ENCODE measurements around the gene SUGCT.

Gene SUGCT

DNA sequence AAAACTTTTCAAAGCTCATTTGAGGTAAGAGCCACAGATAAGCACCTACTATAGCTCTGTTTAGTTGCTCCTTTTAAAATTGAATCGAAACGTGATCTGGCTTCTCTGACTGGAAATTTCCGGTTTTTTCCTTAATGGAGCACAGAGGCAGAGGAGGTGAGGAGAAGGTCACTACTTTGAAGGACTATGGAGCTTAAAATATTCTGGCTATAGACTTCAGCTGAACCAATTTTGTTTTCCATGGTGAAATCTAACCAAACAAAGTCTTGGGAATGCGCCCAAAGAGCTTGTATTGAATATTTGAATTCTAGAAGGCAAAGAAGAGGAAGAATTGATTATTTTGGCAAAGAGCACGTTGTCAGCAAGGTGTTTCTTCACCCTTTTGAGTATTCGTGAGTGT lies 711.1 kb downstream of the SUGCT start:
- no peak for DNase-seq

DNA sequence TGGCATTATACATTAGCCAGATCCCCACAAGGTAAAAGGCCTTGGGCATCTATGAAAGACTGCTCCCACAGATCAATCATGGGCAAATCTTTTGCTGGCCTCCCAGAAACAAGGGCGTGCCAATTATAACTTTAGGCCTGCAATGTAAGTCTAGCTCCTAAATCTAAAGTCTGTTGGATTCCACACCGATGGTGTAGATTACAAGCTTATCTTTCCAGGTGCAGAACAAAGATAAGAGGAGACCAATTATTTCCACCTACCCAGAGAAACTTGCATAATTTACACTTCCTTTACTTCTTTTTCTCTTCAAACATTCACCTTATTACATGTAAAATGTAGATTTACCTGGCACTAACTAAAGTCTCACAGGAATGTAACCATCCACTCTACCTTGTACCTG lies 713.1 kb downstream of the SUGCT start:
- no peak for DNase-seq

DNA sequence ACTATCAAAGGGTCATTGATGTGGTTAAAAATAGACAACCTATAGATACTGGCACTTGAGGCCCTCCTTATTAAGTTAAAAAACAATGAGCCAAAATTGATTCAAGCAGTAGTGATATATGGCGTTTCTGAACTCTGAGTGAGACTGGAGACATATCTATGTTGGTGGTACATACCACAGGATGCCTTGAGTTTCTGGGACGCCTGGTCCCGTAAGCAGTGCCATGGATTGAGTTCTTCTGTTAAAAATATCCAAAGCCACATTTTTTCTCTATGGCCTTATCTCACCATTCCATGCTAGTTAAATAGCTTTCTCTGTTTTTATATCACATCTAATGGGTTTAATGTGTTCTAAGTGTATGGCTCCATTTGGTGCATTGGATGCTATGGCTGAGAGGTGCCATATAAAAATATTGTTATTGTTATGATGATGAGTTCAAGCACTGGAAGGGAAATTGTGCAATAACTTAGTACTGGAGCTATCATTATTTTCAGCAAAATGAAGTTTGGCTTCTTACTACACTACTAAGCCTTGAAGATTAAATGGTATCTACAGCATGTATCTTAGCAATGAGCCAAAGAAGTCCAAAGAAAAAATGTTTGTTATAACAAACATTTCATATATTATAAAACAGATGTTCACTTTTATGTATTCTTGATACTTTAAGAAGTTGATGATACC lies 713.9 kb downstream of the SUGCT start:
- no peak for DNase-seq

DNA sequence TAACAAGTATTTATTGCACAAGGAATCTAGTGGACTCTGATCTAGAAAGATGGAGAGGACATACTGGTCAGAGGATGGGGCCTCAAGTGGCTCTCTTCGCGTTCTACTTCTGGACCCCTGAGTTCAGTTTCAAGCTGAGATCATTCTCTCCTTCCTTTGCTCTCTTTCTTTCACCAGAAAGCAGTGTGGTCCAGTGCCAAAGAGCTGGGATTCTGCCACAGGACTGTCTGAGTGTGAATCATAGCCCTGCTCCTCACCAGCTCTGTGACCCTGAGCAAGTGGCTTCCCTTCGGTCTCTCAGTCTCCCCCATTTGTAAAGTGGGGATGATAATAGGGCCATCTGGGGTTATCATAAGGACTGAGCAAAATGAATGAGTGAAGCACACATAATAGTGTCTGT lies 715.2 kb downstream of the SUGCT start:
- no peak for DNase-seq

DNA sequence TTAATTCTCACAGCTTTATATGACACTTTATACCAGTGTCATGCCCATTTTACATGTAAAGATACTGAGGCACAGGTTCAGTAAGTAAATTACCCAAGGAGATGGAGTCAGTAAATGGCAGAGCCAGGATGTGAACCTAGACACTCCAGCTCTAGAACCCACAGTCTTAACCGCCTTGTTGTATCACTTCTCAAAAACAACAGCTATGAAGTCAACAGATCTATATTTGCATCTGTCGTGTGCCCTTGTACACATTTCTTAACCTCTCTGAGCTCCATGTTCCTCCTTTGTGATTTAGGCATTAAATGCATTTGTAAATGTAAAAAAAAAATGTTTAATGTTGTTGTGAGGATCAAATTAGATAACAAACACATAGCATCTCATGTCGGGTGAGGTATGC lies 716.2 kb downstream of the SUGCT start:
- no peak for DNase-seq

DNA sequence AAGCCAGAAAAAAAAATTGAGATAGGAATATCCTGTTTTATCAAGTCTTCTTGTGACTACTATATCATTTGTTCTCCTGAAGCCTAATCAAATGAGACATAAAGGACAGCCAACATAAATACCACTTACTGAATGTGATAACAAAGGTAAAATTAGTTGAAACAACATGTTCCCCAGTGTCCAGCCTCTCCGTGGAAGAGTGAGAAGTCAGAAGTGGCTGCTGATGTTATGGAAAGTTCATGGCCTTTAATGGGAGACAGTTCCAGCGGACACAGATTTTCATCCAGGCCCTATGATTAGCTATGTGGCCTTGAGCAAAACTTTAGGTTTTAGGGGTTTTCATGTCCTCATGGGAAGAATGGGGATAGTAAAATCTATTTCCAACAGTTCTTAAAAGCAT lies 724.3 kb downstream of the SUGCT start:
- no peak for DNase-seq

DNA sequence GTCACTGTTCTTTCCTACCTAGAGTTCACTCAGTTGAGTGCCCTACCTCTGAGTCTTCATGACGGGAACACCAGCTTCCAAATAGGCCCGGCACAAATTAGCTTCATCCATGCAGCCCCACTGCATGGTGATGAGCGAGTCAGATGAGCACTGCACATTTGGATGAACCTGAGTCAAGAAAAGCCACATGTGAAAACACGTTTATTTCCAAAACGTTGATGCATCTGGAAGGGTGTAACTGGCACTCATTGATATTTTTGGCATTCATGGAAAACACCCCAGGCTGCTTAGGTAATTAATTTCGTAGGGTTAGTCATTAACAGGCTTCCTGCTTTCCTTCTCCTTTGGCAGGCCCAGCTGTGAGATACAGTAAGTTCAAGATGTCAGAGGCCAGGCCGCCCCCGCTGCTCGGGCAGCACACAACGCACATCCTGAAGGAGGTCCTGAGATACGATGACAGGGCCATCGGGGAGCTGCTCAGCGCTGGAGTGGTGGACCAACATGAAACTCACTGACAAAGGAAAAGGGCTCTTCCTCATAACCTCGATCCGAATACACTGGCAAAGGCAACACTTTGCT lies 725.2 kb downstream of the SUGCT start:
- DNase-seq = no peak

DNA sequence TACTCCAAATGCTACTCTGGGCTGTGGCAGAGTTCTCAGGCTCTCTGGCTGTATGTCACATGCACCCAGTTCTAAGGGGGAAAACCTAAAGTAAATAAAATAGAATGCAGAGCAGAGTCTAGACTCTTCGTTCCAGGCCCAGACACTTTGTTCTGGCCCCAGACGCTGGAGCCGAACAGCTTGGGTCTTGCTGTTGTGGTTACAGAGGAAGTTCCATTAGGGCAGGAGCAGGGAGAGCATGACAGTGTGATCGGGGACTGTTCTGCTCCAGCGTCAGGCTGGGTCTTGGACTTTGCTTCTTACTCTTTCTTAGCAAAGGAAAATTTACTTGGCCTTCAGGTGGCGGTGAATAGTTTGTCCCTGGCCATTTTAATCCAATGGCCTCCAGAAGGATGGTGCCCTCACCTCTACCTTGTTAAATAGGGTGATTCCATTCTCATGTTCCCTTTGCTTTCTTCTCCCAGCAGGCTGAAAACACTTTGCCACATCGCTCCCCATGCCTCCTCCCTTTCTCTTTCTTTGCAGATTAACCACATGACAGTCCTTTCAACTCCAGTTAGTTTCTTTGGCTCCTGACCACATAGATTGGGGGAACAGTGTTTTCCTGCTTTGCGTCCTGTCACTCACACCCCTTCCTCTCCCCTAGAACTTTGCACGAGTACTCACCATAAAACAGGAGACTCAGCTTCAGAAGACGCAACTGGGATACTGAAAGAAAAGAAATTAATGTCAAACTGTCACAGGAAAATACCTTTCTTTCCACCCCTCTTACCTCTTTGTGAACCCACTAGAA lies 730.8 kb downstream of the SUGCT start:
- DNase-seq = no peak

DNA sequence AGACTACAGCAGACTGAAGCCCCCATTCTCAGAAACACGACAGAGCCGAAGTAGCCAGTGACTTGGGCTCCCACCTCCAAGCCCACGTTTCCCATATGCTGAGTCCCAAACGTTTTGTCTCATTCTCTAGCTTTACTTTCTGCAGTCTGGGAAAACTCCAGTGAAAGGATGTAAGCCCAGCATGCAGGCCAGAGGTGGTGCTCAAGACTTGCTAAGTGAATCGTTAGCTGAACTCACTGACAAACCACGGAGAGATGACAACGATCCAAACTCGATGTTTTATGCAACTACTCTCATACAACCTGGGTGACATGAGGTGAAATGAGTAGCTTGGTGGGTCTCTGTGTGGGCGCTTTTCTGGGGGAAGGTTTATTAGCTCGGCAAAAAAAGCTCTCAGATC lies 731.8 kb downstream of the SUGCT start:
- no peak for DNase-seq

DNA sequence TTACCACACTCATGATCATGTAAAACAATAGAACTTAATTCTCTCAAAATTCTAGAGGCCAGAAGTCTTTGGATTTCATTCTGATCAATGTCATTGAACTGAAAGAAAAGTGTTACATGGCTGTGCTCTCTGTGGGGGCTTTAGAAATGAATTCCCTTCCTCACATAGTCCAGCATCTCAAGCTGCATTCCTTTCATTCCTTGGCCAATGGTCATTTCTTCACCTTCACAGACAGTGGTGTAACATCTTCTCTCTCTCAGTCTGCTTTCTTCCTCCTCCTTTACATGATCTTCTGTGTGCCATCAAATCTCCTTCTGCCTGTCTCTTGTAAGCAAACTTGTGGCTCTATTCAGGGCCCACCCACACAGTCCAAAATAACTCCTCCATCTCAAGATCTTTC lies 735.3 kb downstream of the SUGCT start:
- DNase-seq = no peak

DNA sequence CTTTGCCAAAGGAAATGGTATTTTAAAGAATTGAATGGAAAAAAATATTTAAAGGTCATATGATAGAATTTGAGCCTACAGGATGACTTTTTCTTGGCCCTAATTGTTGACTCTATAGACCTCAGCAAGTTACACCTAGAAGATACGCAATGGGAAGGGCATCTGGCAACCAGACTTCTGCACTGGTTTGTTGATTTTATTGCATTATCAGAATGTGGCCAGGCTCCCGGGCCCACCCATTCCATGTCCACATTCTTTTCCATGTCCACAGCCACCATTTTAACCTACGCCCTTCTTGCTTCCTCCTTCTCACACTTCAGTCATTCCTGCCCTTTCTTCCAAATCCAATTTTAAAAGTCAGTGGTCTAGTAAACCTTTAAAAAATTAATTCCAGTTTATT lies 738.4 kb downstream of the SUGCT start:
- DNase-seq = no peak

DNA sequence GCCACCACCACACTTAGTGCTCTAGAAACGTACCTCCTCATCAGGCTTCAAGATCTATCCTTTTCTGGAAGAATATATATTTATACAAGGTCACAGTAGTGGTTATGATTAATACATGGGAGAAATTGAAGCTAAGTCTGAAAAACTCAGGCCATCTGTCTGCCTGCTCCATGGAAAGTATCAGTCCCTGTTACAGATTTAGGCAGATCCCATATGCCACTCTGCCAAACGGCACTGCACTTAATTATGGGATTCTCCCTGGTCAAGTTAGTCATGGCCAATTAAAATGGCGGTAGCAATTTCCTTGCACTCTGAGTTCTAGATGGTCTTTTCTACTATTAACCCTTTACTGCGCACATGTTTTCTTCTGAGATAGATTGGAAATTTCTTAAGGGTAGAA lies 740.0 kb downstream of the SUGCT start:
- no peak for DNase-seq

DNA sequence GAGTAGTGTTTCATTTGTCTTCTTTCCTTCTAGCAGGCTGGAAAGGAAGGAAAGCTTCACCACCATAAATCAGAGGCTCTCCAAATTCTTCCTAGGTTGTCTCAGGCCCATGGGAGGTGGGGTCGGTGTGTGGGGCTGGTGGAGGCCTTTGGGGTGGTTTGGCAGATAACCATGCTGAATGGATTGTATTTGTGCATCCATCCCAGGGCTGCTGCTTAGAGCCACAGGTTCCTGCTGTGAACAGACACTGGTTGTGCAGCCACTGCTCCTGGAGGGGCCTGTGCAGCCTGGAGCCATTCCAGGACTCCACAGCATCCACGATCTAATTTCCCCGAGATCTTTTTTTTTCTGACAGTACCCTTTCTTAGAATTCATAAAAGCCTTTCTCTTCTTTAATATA lies 741.8 kb downstream of the SUGCT start:
- DNase-seq = no peak

DNA sequence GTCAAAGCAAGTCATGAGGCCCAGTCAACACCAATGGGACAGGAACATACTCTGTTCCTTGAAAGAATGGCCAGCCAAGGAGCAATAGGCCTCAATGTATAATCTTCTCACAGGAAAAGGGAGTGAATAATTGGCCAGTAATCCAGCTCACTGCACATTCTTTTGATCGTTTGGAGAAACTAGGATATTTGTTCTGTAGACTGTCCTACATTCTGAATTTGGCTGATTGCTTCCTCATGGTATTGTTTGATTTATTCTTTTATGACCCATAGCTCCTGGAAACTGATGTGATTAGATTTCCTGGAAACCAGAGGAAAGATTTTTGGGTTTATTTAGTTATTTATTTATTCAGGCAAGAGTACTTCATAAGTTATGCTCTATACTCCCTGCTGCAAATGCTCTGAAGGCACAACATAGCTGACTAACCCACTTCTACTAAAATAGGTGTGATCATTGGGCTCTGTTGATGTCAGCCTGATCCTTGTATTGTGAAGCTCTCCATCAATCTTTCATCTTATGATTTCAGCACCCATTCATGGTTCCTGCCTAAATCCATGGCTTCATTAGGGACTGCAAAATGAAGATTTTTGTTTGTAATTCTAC lies 745.2 kb downstream of the SUGCT start:
- DNase-seq = no peak

DNA sequence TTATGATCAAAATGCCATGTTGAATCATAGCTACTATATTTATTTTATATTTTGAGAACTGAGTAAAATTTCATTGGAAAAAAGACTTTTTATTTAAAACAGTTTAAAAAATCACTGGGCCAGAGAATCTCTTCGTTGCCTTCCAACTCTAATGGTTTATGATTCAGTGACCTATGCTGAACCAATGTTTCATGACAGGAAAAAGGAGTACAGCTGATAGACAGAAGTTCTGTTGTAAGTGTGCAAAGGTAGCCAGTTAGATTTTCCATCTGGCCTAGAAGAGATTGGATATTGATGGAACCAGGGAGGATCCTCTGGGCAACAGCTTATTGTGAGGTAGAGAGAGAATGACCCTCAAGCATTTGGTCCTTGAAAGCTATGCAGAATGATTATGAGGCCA lies 745.8 kb downstream of the SUGCT start:
- DNase-seq = no peak

DNA sequence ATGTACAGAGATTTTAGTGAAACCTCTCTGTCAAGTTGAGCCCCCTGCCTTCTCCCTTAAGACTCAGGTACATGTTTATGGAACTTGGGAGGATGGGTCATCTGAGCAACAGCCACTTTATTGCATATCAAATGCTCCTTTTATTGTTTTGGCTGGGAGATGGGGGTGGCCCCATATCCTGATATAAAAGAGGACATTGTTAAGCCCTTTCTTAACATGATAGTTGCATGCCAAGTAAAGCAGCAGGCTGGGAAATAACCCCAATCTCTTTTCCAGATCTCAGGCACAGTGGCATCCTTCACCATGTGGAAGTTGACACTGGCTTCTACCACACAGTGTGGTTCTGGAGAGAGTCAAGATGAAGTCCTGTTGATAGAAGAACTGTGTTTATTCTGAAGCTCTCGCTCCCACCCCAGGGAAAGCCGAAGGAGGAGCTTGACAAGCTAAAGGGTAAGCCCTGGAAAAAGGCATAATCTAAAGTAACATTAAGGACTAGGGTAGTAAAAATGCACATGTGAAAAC lies 746.7 kb downstream of the SUGCT start:
- DNase-seq = no peak

DNA sequence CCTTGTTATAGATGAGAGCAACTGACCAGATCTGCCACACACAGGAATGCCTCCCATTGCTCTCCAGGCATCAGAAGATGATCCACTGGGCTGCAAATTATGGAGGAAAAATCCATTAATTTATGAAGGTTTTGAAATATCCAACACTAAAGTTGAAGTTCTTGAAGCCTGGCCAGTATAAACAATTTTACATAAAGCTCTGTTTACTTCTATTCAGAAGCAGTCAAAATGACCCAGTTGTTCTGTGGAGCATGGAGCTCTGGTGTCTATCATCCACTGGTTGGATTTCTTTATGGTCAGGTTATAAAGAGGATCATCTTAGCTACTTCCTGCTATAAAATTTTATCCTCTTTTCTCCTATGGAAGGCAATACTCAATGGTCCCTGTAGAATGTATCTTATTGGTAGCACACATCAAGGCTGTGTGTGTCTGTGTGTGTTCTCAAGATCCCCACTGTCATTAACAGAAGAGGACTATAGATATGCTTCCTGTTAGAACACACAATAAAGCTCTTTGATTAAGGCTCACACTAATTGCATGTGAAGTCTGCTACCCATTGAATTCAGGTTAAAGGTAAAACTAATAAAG lies 747.4 kb downstream of the SUGCT start:
- no peak for DNase-seq

DNA sequence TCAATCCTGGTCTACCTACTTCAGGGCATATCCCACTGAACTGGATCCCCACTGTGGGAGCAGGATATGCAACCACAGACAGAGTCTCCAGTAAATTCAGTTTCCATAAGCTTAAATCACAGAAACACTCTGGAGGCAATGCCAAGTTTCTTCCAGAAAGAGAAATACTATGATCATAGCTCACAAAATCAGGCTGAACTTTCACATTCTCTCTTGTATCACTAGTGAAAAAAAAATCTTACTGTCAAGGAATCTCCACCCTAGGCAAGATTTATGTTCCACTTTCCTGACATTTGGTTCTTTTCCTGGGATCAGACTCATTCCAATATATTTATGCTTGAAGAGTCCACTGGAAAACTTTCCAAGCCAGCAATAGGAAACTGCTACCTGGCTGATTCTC lies 749.0 kb downstream of the SUGCT start:
- DNase-seq = no peak

DNA sequence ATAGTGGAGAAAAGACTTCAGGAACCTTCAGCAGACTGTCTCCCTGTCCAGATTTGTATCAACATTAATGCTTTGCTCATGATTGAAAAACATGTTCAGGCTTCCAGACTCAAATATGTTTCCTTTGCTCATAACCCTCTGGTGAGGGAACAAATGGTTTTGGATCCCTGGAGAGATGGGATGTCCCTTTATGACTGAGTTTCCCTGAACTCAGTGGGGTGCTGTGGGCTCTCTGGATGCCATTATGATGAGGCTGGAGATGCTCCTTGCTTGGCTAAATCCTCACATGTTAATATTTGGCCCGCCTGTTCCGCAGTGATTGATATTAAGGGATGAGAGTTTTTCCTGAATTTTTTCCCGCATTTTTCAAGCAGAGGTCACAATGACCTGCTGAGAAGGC lies 749.4 kb downstream of the SUGCT start:
- no peak for DNase-seq

DNA sequence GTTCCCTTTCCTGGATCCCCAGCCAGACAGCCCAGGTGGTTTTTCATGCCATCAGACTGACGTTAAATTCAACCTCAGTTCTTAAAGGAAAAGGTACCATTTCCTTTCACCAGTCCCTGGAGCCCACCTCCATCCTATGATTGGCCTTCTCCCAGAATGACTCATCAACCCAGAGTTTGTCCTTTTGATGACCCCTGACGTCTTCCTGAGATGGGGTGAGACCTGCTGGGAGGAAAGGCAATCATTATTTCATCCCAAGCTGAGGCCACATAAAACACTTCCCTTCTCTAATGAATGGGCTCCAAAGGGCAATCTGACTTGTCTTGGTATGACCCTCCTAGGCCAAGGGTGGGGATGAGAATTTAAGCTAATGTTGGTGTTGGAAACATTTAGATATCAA lies 750.7 kb downstream of the SUGCT start:
- no peak for DNase-seq

DNA sequence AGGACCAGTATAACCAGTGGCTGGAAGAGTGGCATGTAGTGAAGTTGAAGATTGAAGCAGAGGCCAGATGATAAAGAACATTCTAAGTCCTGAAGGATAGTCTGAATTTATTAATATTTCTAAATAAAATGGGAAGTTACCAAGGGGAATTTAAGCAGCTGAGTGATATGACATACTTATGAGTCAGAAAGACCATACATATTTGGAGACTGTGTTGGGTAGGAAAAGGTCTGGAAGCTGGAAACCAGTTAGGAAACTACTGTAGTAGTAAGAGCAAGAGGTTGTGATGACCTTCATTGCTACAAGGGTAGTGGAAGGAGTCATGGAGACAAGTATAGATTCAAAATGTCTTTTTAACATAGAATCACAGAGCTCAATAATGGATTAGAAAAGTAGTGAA lies 752.3 kb downstream of the SUGCT start:
- no peak for DNase-seq

DNA sequence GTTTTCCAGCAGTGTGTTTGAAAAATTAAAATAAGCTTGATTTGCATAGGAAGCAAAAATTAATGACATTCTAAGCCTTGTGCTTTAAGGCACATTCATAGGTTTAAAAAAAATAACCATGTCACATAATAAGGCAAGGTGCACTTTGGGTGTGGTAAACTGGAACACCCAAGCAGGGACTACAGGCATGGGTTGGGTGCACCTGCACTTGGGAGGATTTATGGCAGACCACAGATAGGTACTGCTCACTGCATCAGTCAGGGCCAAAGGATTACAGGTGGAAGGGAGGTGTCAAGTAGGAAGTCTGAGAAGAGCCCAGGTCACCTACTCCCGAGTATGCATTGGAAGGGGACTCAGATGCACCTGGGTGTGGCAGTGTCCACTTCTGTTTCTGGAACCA lies 753.7 kb downstream of the SUGCT start:
- DNase-seq = no peak

DNA sequence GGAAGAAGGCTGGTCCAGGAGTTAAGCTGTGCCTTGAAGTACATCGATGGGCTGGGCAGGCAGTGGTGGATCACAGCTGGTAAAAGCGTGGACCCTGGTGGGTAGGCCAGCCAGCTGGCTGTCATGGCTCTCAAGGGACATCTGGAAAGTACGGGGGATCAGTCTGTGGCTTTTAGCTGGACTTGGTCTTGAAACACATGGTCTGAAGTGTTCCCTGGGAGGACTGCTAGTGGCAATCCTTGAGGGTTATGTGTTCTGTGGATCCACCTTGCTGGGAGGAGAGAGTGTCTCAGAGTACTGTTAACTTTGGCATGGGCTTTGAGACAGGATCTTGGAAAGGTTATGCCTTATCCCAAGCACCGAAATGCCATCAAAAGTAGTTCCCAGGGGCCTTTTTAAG lies 754.3 kb downstream of the SUGCT start:
- DNase-seq = no peak

Measured in NCI-H1930 (cell line).